SK-N-SH (cell line): Measurements from ENCODE around the gene MAP1A. TPM values are rescaled to one million over a fixed set of nuclear protein-coding genes. Genes with fewer than 3 reads are reported as not detected.
A peak's percentile ranks its signal among the peaks of the same experiment; 100 is the strongest.

Source experiments
- CTCF ChIA-PET: fragments of 300-600, 350-600 bp; formaldehyde crosslinking; extraction: SDS; loops from one replicate; lab custom pipeline; 2021; lab: Yijun Ruan, JAX
- POLR2A ChIA-PET: fragments of 350-600 bp; sonication (Branson Sonifier 250); formaldehyde crosslinking; extraction: SDS; loops from one replicate; lab custom pipeline; 2020; ENCODE audit warnings: antibody characterized with exemption, inconsistent platforms; lab: Yijun Ruan, JAX
- DNase-seq: peaks from one replicate; pipeline ENCODE4 v3.0.0; 2012
- H2AFZ ChIP-seq: fragments of 200-600 bp; sonication (generic); 2 replicates; pipeline ENCODE4 v1.8.1; 2016; ENCODE audit warnings: antibody characterized with exemption, mild to moderate bottlenecking, low read depth
- H3F3A ChIP-seq: fragments of 200-600 bp; sonication (generic); replicated peaks from 2 replicates; pipeline ENCODE3; 2016; ENCODE audit warnings: antibody characterized with exemption, mild to moderate bottlenecking; ENCODE audit not compliant: insufficient read depth
- H3K27ac ChIP-seq, 2 experiments: fragments of 200-500 bp in 1 of 2; fragments of 200-600 bp in 1 of 2; sonication (Bioruptor generic) in 1 of 2; sonication (generic), shearing (Covaris generic) in 1 of 2; 2 replicates each; pipeline versions ENCODE4 v1.5.1 to v1.6.1; 2014 to 2016; ENCODE audit warnings: low read depth in 2 of 2, inconsistent platforms in 1 of 2, low read length in 1 of 2, mild to moderate bottlenecking in 1 of 2, mixed read lengths in 1 of 2
- H3K27me3 ChIP-seq: fragments of 200-600 bp; sonication (generic), shearing (Covaris generic); 2 replicates; pipeline ENCODE4 v1.6.1; 2016; ENCODE audit warnings: mixed run types; ENCODE audit not compliant: insufficient read depth
- H3K36me3 ChIP-seq, 2 experiments: fragments of 200-500 bp in 1 of 2; fragments of 200-600 bp in 1 of 2; sonication (Bioruptor generic) in 1 of 2; sonication (generic) in 1 of 2; replicated peaks in 1 of 2; 2 replicates each; pipeline versions ENCODE3 to v1.5.1; 2014 to 2016; ENCODE audit warnings: low read length in 1 of 2, mild to moderate bottlenecking in 1 of 2; ENCODE audit not compliant: insufficient read depth in 2 of 2, control insufficient read depth in 1 of 2
- H3K4me1 ChIP-seq, 2 experiments: fragments of 200-500 bp in 1 of 2; fragments of 200-600 bp in 1 of 2; sonication (Bioruptor generic) in 1 of 2; sonication (generic), shearing (Covaris generic) in 1 of 2; 2 replicates each; pipeline versions ENCODE4 v1.5.1 to v1.6.1; 2014 to 2016; ENCODE audit warnings: low read depth in 1 of 2, low read length in 1 of 2, mixed run types in 1 of 2; ENCODE audit not compliant: insufficient read depth in 2 of 2, control insufficient read depth in 1 of 2
- H3K4me2 ChIP-seq: fragments of 200-600 bp; sonication (generic), shearing (Covaris generic); 2 replicates; pipeline ENCODE4 v1.6.1; 2017; ENCODE audit warnings: mixed run types
- H3K4me3 ChIP-seq, 2 experiments: fragments of 200-500 bp in 1 of 2; fragments of 200-600 bp in 1 of 2; sonication (Bioruptor generic) in 1 of 2; sonication (generic), shearing (Covaris generic) in 1 of 2; 2 replicates each; pipeline versions ENCODE4 v1.5.1 to v1.8.1; 2014 to 2016; ENCODE audit warnings: low read depth in 2 of 2, inconsistent platforms in 1 of 2, low read length in 1 of 2, mild to moderate bottlenecking in 1 of 2, mixed read lengths in 1 of 2, moderate library complexity in 1 of 2
- H3K79me2 ChIP-seq: fragments of 200-600 bp; sonication (generic); 2 replicates; pipeline ENCODE4 v1.8.1; 2017; ENCODE audit warnings: mild to moderate bottlenecking; ENCODE audit not compliant: insufficient read depth
- H3K9ac ChIP-seq: fragments of 200-600 bp; sonication (generic); 2 replicates; pipeline ENCODE4 v1.6.1; 2017; ENCODE audit warnings: mixed run types
- H3K9me2 ChIP-seq: fragments of 200-600 bp; sonication (generic); 2 replicates; pipeline ENCODE4 v1.6.1; 2017; ENCODE audit warnings: mixed run types
- H3K9me3 ChIP-seq: fragments of 200-600 bp; sonication (generic); 2 replicates; pipeline ENCODE4 v1.6.1; 2017; ENCODE audit warnings: mixed run types, mild to moderate bottlenecking, moderate library complexity
- H4K20me1 ChIP-seq: fragments of 200-600 bp; sonication (generic); 2 replicates; pipeline ENCODE4 v1.6.1; 2017; ENCODE audit warnings: mild to moderate bottlenecking, mixed run types; ENCODE audit not compliant: insufficient read depth
- CHD2 ChIP-seq: fragments of 150-350 bp; IDR thresholded peaks from 2 replicates; pipeline ENCODE4 v1.6.1; 2018; ENCODE audit warnings: low read length; ENCODE audit not compliant: partially characterized antibody
- EZH2phosphoT487 ChIP-seq: fragments of 200-600 bp; sonication (generic); IDR thresholded peaks from 2 replicates; pipeline ENCODE4 v1.6.1; 2017; ENCODE audit warnings: low read depth, mixed run types, mild to moderate bottlenecking, antibody characterized with exemption, moderate library complexity, borderline replicate concordance
- GABPA ChIP-seq: IDR thresholded peaks from 2 replicates; pipeline ENCODE4 v1.4.0; 2012; ENCODE audit warnings: low read depth, mild to moderate bottlenecking
- JUND ChIP-seq: IDR thresholded peaks from 2 replicates; pipeline ENCODE4 v1.4.0; 2012
- MXI1 ChIP-seq: IDR thresholded peaks from 2 replicates; pipeline ENCODE4 v1.6.1; 2012; ENCODE audit warnings: mild to moderate bottlenecking, low read depth, low read length, improper control_type of control experiment
- RAD21 ChIP-seq: IDR thresholded peaks from 2 replicates; pipeline ENCODE4 v1.6.1; 2012; ENCODE audit warnings: mild to moderate bottlenecking, low read length
- SMC3 ChIP-seq: IDR thresholded peaks from 2 replicates; pipeline ENCODE4 v1.6.1; 2012; ENCODE audit warnings: low read depth, low read length, improper control_type of control experiment
- TCF12 ChIP-seq: IDR thresholded peaks from 2 replicates; pipeline ENCODE4 v1.4.0; 2012
- TEAD4 ChIP-seq: IDR thresholded peaks from 2 replicates; pipeline ENCODE4 v1.4.0; 2012; ENCODE audit warnings: mild to moderate bottlenecking, borderline replicate concordance; ENCODE audit not compliant: insufficient read depth
- WGBS: methylation state at CpG from one replicate; pipeline ENCODE4 v1.1.6; 2017; ENCODE audit warnings: low lambda C conversion rate; 5-methylcytosine and 5-hydroxymethylcytosine counted together
- polyA plus RNA-seq, 3 experiments: library from polyadenylated mRNA; depleted of rRNA; stranded (reverse); fragments of >200 nt; gene quantifications; 2 replicates each; pipeline ENCODE4 v1.2.3, GENCODE V29; 2012
- TF ChIP-seq, protein P1 (sequence below): fragments of 200-600 bp; sonication (generic); IDR thresholded peaks from 2 replicates; pipeline ENCODE4 v1.6.1; 2017; ENCODE audit warnings: antibody characterized with exemption, mild to moderate bottlenecking, moderate library complexity
- TF ChIP-seq, protein P2 (sequence below): IDR thresholded peaks from 2 replicates; pipeline ENCODE4 v1.6.1; 2012; ENCODE audit warnings: mild to moderate bottlenecking, low read depth, low read length, moderate library complexity
- TF ChIP-seq, protein P3 (sequence below): IDR thresholded peaks from 2 replicates; pipeline ENCODE4 v1.4.0; 2012; ENCODE audit warnings: low read depth

The MAP1A gene
- polyA plus RNA-seq, 1 of the 3 experiments (the other 2 are of a cell fraction) = 6.0 TPM

DNA sequence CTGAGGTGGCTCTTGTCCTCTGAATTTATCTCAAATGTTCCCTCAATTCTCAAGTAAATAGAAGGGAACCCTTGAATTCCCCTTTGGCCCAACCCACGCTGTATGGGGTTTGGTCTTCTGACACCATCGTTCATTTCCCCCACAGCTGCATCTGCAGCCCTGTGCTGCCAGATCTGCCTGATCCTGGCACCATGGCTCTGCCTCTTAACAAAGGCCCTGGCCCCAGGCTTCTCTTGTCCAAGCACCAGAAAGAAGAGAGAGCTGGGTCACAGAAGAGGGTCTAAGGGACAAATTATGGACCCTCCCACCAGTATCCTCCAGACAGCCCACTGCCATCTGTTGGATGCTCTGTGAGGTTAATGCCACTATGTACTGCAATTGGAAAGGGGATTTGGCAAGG, 1.8 kb downstream of the MAP1A start:
- TF ChIP-seq MXI1 (peak; percentile 3; the same call in 1 of the 2 replicates), SMC3 (no peak), RAD21 (0 out of 2 replicates have a peak, but pooled peaks have one; percentile 3)
- peak; percentile 49 for DNase-seq
- CTCF ChIA-PET = interaction anchor here (1.5 to 1.6 kb wide), 2 partner anchors 8 to 143 kb away, joined by 3 to 5 read pairs; no protein-coding TSS in a partner anchor
- WGBS = 90% methylated on average over 2 of the region's 2 CpGs
- H3K4me2 ChIP-seq = peak overlapping the region; percentile 89
- H3K9ac ChIP-seq = no peak overlapping the region
- H3K9me3 ChIP-seq = no peaks in the 10 kb centered on the region
- H3K27ac ChIP-seq = peak overlapping the region in 1 of 2 experiments; percentile 85; a peak in 2 of 4 replicates
- H4K20me1 ChIP-seq = no peaks in the 10 kb centered on the region
- POLR2A ChIA-PET = interaction anchor here (0.6 kb wide), 1 partner anchor 101 kb away, joined by 3 read pairs; no protein-coding TSS in a partner anchor
- no peak overlapping the region for H2AFZ ChIP-seq
- peak overlapping the region in 1 of 2 experiments; percentile 85; a peak in 2 of 4 replicates for H3K4me3 ChIP-seq
- no peaks in the 10 kb centered on the region for H3K9me2 ChIP-seq
- H3K79me2 ChIP-seq = 0 out of 2 replicates have a peak, but pooled peaks cover 7% of the 10 kb centered on the region
- H3K4me1 ChIP-seq = peaks cover 19 to 35% of the 10 kb centered on the region in 2 experiments
- H3K36me3 ChIP-seq = peaks cover 13 to 38% of the 10 kb centered on the region in 2 experiments
- no peaks in the 10 kb centered on the region for H3F3A ChIP-seq
- no peaks in the 10 kb centered on the region for H3K27me3 ChIP-seq

DNA sequence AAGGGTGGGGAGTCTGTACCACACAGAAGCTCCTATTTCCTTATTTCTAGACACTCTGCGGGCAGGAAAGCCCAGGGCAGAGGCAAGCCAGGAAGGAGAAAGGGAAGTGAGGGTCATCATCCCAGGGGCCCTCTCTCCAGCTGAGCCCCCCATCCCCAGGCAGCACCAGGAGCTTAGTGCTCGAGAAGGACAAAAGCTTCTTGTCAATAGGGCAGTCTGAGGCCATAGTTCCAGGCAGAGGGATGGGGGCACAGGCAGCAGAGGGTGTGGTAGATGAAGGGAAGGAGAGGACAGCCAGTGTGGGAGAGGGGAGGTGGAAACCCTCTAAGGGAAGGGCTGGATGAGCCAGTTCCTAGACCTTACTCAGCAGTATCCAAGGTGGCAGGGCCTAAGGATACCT, 2.7 kb downstream of the MAP1A start:
- no peak overlapping the region for H3K27ac ChIP-seq
- no peak for TF ChIP-seq SMC3
- TF ChIP-seq TCF12 = no peak
- TF ChIP-seq, protein P1, sequence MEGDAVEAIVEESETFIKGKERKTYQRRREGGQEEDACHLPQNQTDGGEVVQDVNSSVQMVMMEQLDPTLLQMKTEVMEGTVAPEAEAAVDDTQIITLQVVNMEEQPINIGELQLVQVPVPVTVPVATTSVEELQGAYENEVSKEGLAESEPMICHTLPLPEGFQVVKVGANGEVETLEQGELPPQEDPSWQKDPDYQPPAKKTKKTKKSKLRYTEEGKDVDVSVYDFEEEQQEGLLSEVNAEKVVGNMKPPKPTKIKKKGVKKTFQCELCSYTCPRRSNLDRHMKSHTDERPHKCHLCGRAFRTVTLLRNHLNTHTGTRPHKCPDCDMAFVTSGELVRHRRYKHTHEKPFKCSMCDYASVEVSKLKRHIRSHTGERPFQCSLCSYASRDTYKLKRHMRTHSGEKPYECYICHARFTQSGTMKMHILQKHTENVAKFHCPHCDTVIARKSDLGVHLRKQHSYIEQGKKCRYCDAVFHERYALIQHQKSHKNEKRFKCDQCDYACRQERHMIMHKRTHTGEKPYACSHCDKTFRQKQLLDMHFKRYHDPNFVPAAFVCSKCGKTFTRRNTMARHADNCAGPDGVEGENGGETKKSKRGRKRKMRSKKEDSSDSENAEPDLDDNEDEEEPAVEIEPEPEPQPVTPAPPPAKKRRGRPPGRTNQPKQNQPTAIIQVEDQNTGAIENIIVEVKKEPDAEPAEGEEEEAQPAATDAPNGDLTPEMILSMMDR = no peak
- TF ChIP-seq TEAD4 = no peak
- TF ChIP-seq EZH2phosphoT487 = no peak
- TF ChIP-seq, protein P2, sequence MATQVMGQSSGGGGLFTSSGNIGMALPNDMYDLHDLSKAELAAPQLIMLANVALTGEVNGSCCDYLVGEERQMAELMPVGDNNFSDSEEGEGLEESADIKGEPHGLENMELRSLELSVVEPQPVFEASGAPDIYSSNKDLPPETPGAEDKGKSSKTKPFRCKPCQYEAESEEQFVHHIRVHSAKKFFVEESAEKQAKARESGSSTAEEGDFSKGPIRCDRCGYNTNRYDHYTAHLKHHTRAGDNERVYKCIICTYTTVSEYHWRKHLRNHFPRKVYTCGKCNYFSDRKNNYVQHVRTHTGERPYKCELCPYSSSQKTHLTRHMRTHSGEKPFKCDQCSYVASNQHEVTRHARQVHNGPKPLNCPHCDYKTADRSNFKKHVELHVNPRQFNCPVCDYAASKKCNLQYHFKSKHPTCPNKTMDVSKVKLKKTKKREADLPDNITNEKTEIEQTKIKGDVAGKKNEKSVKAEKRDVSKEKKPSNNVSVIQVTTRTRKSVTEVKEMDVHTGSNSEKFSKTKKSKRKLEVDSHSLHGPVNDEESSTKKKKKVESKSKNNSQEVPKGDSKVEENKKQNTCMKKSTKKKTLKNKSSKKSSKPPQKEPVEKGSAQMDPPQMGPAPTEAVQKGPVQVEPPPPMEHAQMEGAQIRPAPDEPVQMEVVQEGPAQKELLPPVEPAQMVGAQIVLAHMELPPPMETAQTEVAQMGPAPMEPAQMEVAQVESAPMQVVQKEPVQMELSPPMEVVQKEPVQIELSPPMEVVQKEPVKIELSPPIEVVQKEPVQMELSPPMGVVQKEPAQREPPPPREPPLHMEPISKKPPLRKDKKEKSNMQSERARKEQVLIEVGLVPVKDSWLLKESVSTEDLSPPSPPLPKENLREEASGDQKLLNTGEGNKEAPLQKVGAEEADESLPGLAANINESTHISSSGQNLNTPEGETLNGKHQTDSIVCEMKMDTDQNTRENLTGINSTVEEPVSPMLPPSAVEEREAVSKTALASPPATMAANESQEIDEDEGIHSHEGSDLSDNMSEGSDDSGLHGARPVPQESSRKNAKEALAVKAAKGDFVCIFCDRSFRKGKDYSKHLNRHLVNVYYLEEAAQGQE = no peak
- TF ChIP-seq, protein P3, sequence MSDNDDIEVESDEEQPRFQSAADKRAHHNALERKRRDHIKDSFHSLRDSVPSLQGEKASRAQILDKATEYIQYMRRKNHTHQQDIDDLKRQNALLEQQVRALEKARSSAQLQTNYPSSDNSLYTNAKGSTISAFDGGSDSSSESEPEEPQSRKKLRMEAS = no peak
- TF ChIP-seq GABPA = no peak
- no peak for TF ChIP-seq CHD2
- no peak for TF ChIP-seq JUND
- 0 out of 2 replicates have a peak, but pooled peaks cover 7% of the 10 kb centered on the region for H3K79me2 ChIP-seq
- H3K36me3 ChIP-seq = peaks cover 13 to 44% of the 10 kb centered on the region in 2 experiments
- H3K4me3 ChIP-seq = no peak overlapping the region
- no peak overlapping the region for H2AFZ ChIP-seq
- ChIA-PET POLR2A (no interaction called here), CTCF (interaction anchor here (1.5 kb wide), 1 partner anchor 144 kb away, joined by 3 read pairs; no protein-coding TSS in a partner anchor)
- H3K9ac ChIP-seq = no peak overlapping the region
- no peak overlapping the region for H3K4me2 ChIP-seq
- WGBS = 91% methylated on average over 2 of the region's 2 CpGs
- DNase-seq = no peak
- no peaks in the 10 kb centered on the region for H3K9me2 ChIP-seq
- no peaks in the 10 kb centered on the region for H3F3A ChIP-seq
- H3K9me3 ChIP-seq = no peaks in the 10 kb centered on the region
- no peaks in the 10 kb centered on the region for H4K20me1 ChIP-seq
- H3K27me3 ChIP-seq = no peaks in the 10 kb centered on the region
- peaks cover 19 to 33% of the 10 kb centered on the region in 2 experiments for H3K4me1 ChIP-seq
